ENCODE measurements around the gene SEC24C. TPM values are rescaled to one million over a fixed set of nuclear protein-coding genes. Genes with fewer than 3 reads are reported as not detected.

The SEC24C gene
- total and polyA plus RNA-seq, 2 of the 13 experiments (the other 11 are each of a cell fraction or from before 2014, with no cell fraction given), result 63.1 to 66.4 TPM

- TF ChIP-seq, protein P1, sequence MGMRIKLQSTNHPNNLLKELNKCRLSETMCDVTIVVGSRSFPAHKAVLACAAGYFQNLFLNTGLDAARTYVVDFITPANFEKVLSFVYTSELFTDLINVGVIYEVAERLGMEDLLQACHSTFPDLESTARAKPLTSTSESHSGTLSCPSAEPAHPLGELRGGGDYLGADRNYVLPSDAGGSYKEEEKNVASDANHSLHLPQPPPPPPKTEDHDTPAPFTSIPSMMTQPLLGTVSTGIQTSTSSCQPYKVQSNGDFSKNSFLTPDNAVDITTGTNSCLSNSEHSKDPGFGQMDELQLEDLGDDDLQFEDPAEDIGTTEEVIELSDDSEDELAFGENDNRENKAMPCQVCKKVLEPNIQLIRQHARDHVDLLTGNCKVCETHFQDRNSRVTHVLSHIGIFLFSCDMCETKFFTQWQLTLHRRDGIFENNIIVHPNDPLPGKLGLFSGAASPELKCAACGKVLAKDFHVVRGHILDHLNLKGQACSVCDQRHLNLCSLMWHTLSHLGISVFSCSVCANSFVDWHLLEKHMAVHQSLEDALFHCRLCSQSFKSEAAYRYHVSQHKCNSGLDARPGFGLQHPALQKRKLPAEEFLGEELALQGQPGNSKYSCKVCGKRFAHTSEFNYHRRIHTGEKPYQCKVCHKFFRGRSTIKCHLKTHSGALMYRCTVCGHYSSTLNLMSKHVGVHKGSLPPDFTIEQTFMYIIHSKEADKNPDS (CRISPR knock-in tag; IDR thresholded peaks at IDR 0.05), result no peak
- TF ChIP-seq ZNF850 (CRISPR knock-in tag; conservative IDR thresholded peaks at IDR 0.05) (0 out of 2 replicates have a peak, but pooled peaks have one; percentile 83), HMG20A (CRISPR knock-in tag; IDR thresholded peaks at IDR 0.05; ENCODE audit: borderline replicate concordance) (no peak), SCMH1 (CRISPR knock-in tag; IDR thresholded peaks at IDR 0.05; ENCODE audit: borderline replicate concordance) (no peak), ZNF788 (CRISPR knock-in tag; IDR thresholded peaks at IDR 0.05; ENCODE audit: borderline replicate concordance) (no peak), ZNF263 (CRISPR knock-in tag; IDR thresholded peaks at IDR 0.05) (no peak), ZNF451 (CRISPR knock-in tag; IDR thresholded peaks at IDR 0.05) (no peak), ZFP36L1 (CRISPR knock-in tag; IDR thresholded peaks at IDR 0.05) (no peak), POLR2G (IDR thresholded peaks at IDR 0.05; ENCODE audit: low read depth, low read length) (peak; percentile 68), ZNF740 (CRISPR knock-in tag; IDR thresholded peaks at IDR 0.05) (no peak), MEIS2 (CRISPR knock-in tag; IDR thresholded peaks at IDR 0.05) (0 out of 2 replicates have a peak, but pooled peaks have one; percentile 35), MYNN (CRISPR knock-in tag; IDR thresholded peaks at IDR 0.05; ENCODE audit: low read depth) (no peak), NCOR1 (IDR thresholded peaks at IDR 0.05; ENCODE audit: borderline replicate concordance, low read length) (peak; percentile 73; the same call in 1 of the 2 replicates), ZNF441 (CRISPR knock-in tag; IDR thresholded peaks at IDR 0.05; ENCODE audit: borderline replicate concordance) (0 out of 2 replicates have a peak, but pooled peaks have one; percentile 19), ISX (CRISPR knock-in tag; conservative IDR thresholded peaks at IDR 0.05) (no peak), GFI1 (CRISPR knock-in tag; IDR thresholded peaks at IDR 0.05; ENCODE audit: borderline replicate concordance) (no peak), KMT2A (CRISPR knock-in tag; IDR thresholded peaks at IDR 0.05) (peak; percentile 64; the same call in 1 of the 2 replicates), ZNF382 (CRISPR knock-in tag; IDR thresholded peaks at IDR 0.05; ENCODE audit: borderline replicate concordance) (no peak), ZFP82 (CRISPR knock-in tag; IDR thresholded peaks at IDR 0.05; ENCODE audit: borderline replicate concordance) (0 out of 2 replicates have a peak, but pooled peaks have one; percentile 52), CBX5 (CRISPR knock-in tag; IDR thresholded peaks at IDR 0.05; ENCODE audit: borderline replicate concordance) (no peak), GRHL1 (CRISPR knock-in tag; conservative IDR thresholded peaks at IDR 0.05) (no peak), GTF2F1 (IDR thresholded peaks at IDR 0.05; ENCODE audit: low read length) (no peak), SATB2 (CRISPR knock-in tag; IDR thresholded peaks at IDR 0.05) (no peak), ZNF256 (CRISPR knock-in tag; conservative IDR thresholded peaks at IDR 0.05) (no peak), GABPB1 (CRISPR knock-in tag; IDR thresholded peaks at IDR 0.05) (peak; percentile 98)
- TF ChIP-seq, protein P2, sequence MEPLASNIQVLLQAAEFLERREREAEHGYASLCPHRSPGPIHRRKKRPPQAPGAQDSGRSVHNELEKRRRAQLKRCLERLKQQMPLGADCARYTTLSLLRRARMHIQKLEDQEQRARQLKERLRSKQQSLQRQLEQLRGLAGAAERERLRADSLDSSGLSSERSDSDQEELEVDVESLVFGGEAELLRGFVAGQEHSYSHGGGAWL (CRISPR knock-in tag; IDR thresholded peaks at IDR 0.05), result peak; percentile 63; the same call in 1 of the 2 replicates
- TF ChIP-seq, protein P3, sequence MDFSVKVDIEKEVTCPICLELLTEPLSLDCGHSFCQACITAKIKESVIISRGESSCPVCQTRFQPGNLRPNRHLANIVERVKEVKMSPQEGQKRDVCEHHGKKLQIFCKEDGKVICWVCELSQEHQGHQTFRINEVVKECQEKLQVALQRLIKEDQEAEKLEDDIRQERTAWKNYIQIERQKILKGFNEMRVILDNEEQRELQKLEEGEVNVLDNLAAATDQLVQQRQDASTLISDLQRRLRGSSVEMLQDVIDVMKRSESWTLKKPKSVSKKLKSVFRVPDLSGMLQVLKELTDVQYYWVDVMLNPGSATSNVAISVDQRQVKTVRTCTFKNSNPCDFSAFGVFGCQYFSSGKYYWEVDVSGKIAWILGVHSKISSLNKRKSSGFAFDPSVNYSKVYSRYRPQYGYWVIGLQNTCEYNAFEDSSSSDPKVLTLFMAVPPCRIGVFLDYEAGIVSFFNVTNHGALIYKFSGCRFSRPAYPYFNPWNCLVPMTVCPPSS (IDR thresholded peaks at IDR 0.05), result no peak
Measured at GRCh38 chr10:73785211-73785720, 41.1 kb downstream of the SEC24C start, which contains the start of gene ZSWIM8 (continued).

All from HepG2 (cell line).